CD14-positive monocyte (primary cell): ENCODE measurements around the gene ACLY. TPM values are rescaled to one million over a fixed set of nuclear protein-coding genes. Genes with fewer than 3 reads are reported as not detected.

Source experiments
- DNase-seq, 3 donors: peaks; one replicate each; pipeline ENCODE4 v3.0.0-alpha.2; 2011 to 2022
- H2AFZ ChIP-seq: 2 replicates; pipeline ENCODE4 v1.6.0; 2012; ENCODE audit warnings: mild to moderate bottlenecking, low read depth, low read length, inconsistent platforms; ENCODE audit not compliant: insufficient read depth, poor library complexity, severe bottlenecking
- H3K27ac ChIP-seq, 2 donors: 1 replicate in 1 of 2; 2 replicates in 1 of 2; pipeline ENCODE4 v1.5.1; 2012 to 2013; ENCODE audit warnings: low read length in 2 of 2, control low read depth in 1 of 2, inconsistent platforms in 1 of 2, low read depth in 1 of 2, mild to moderate bottlenecking in 1 of 2
- H3K27me3 ChIP-seq, 2 donors: one replicate each; pipeline versions ENCODE4 v1.6.0 to v1.6.1; 2011 to 2013; ENCODE audit warnings: low read length in 2 of 2; ENCODE audit not compliant: control insufficient read depth in 2 of 2, insufficient read depth in 2 of 2
- H3K36me3 ChIP-seq, 2 donors: replicated peaks in 1 of 2; 1 replicate in 1 of 2; 2 replicates in 1 of 2; pipeline versions ENCODE4 v1.5.1 to v1.6.1; 2012 to 2013; ENCODE audit warnings: low read length in 2 of 2, control low read depth in 1 of 2, inconsistent platforms in 1 of 2, mild to moderate bottlenecking in 1 of 2; ENCODE audit not compliant: insufficient read depth in 2 of 2, control insufficient read depth in 1 of 2
- H3K4me1 ChIP-seq, 2 donors: 1 replicate in 1 of 2; 2 replicates in 1 of 2; pipeline versions ENCODE4 v1.5.1 to v1.6.1; 2012 to 2013; ENCODE audit warnings: low read length in 2 of 2, control low read depth in 1 of 2, inconsistent platforms in 1 of 2, mild to moderate bottlenecking in 1 of 2, moderate library complexity in 1 of 2; ENCODE audit not compliant: insufficient read depth in 2 of 2, control insufficient read depth in 1 of 2
- H3K4me2 ChIP-seq: replicated peaks from 2 replicates; pipeline ENCODE3; 2012; ENCODE audit warnings: low read length, moderate library complexity, mild to moderate bottlenecking; ENCODE audit not compliant: poor library complexity, severe bottlenecking; ENCODE audit errors: extremely low read depth
- H3K4me3 ChIP-seq, 3 experiments: fragments of 200-600 bp in 1 of 3; sonication (generic) in 1 of 3; replicated peaks in 1 of 3; 1 replicate in 2 of 3; 2 replicates in 1 of 3; pipeline ENCODE4 v1.5.1; 2011 to 2013; ENCODE audit warnings: low read length in 3 of 3, mild to moderate bottlenecking in 3 of 3, control low read depth in 2 of 3, low read depth in 2 of 3, inconsistent platforms in 1 of 3, moderate library complexity in 1 of 3
- H3K79me2 ChIP-seq: 2 replicates; pipeline ENCODE4 v1.6.0; 2012; ENCODE audit warnings: mild to moderate bottlenecking, control low read depth, inconsistent platforms, low read length, moderate library complexity; ENCODE audit not compliant: insufficient read depth
- H3K9ac ChIP-seq: 2 replicates; pipeline ENCODE4 v1.6.0; 2017; ENCODE audit warnings: low read length, mild to moderate bottlenecking; ENCODE audit not compliant: insufficient read depth, poor library complexity, severe bottlenecking
- H3K9me3 ChIP-seq, 2 donors: replicated peaks in 1 of 2; 1 replicate in 1 of 2; 2 replicates in 1 of 2; pipeline versions ENCODE4 v1.5.1 to v1.6.1; 2012 to 2013; ENCODE audit warnings: low read length in 2 of 2, control low read depth in 1 of 2; ENCODE audit not compliant: control insufficient read depth in 1 of 2, insufficient read depth in 1 of 2
- H4K20me1 ChIP-seq: 2 replicates; pipeline ENCODE4 v1.6.0; 2012; ENCODE audit warnings: mild to moderate bottlenecking, low read length, control low read depth, moderate library complexity; ENCODE audit not compliant: insufficient read depth
- H3K27ac Mint-ChIP-seq, 7 donors: one replicate each; pipeline ENCODE4 v1.8.0; 2020; ENCODE audit warnings: mild to moderate bottlenecking in 7 of 7, mixed read lengths in 7 of 7, moderate library complexity in 6 of 7, inconsistent platforms in 2 of 7
- H3K27me3 Mint-ChIP-seq, 3 donors: one replicate each; pipeline ENCODE4 v1.8.0; 2021 to 2022; ENCODE audit warnings: low read depth in 3 of 3, mild to moderate bottlenecking in 3 of 3, mixed read lengths in 3 of 3, moderate library complexity in 3 of 3, inconsistent platforms in 1 of 3
- H3K36me3 Mint-ChIP-seq, 2 donors: one replicate each; pipeline ENCODE4 v1.8.0; 2020; ENCODE audit warnings: mixed read lengths in 2 of 2, inconsistent platforms in 1 of 2, mild to moderate bottlenecking in 1 of 2
- H3K4me1 Mint-ChIP-seq: one replicate; pipeline ENCODE4 v1.8.0; 2020; ENCODE audit warnings: mild to moderate bottlenecking, mixed read lengths
- H3K4me3 Mint-ChIP-seq, 2 donors: one replicate each; pipeline ENCODE4 v1.8.0; 2020; ENCODE audit warnings: mild to moderate bottlenecking in 2 of 2, mixed read lengths in 2 of 2, moderate library complexity in 1 of 2
- H3K9me3 Mint-ChIP-seq, 7 donors: one replicate each; pipeline ENCODE4 v1.8.0; 2020 to 2022; ENCODE audit warnings: mixed read lengths in 7 of 7, mild to moderate bottlenecking in 6 of 7, moderate library complexity in 6 of 7, inconsistent platforms in 2 of 7
- WGBS: methylation state at CpG from one replicate; pipeline ENCODE4 v1.1.5; 2013; ENCODE audit warnings: missing lambda C conversion rate; ENCODE audit not compliant: insufficient coverage; 5-methylcytosine and 5-hydroxymethylcytosine counted together
- intact Hi-C, 2 donors: fragments of 100-400 bp; cut with micrococcal nuclease; formaldehyde crosslinking; loops; one replicate each; pipeline versions ENCODE4 v1.15.0 to v1.15.1; 2023
- polyA plus RNA-seq, 3 donors: library from polyadenylated mRNA; depleted of rRNA in 1 of 3; unstranded in 2 of 3; stranded (reverse) in 1 of 3; fragments of 300-500 nt in 2 of 3; fragments of >200 nt in 1 of 3; fragmentation: Illumina TruSeq in 2 of 3; gene quantifications; 1 replicate in 2 of 3; 2 replicates in 1 of 3; pipeline ENCODE4 v1.2.3, GENCODE V29; 2012 to 2021
- TF ChIP-seq, protein P1 (sequence below): fragments of 200-600 bp; IDR thresholded peaks from one replicate; pipeline ENCODE4 v1.8.0; 2022; ENCODE audit warnings: antibody characterized with exemption, mild to moderate bottlenecking

ACLY gene
- polyA plus RNA-seq, 3 donors = 41.0 to 48.3 (median 45.1) TPM

DNA sequence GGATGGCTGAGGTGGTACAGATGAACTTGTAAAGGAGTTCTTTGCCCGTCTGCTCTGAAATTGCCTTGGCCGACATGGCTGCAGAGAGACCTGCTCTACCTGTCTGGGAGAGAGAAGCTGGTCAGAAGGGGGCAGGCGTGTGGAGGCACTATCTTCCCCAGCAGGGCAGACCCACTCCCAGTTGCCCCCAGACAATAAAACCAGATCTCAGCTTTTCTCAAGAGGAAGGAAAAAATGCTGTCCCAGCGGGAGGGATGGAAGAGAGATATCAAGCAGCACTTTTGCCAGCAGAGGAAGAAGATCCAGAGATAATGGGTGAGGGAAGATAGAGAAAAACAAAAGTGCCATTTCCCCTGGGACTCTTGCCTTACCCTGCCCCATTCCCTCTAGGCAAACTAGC lies 5.0 kb downstream of the ACLY start:
- Histone ChIP-seq H3K79me2 (peaks cover 64% of the 10 kb centered on the region), H3K4me3 (no peak overlapping the region), H3K36me3 (peaks cover 53 to 58% of the 10 kb centered on the region in 2 donors), H3K9me3 (no peaks in the 10 kb centered on the region), H3K27me3 (no peaks in the 10 kb centered on the region), H4K20me1 (peaks cover 74% of the 10 kb centered on the region), H3K9ac (no peak overlapping the region), H3K27ac (no peak overlapping the region), H2AFZ (no peak overlapping the region), H3K4me1 (peaks cover 13 to 15% of the 10 kb centered on the region in 2 donors), H3K4me2 (no peak overlapping the region)
- TF ChIP-seq, protein P1, sequence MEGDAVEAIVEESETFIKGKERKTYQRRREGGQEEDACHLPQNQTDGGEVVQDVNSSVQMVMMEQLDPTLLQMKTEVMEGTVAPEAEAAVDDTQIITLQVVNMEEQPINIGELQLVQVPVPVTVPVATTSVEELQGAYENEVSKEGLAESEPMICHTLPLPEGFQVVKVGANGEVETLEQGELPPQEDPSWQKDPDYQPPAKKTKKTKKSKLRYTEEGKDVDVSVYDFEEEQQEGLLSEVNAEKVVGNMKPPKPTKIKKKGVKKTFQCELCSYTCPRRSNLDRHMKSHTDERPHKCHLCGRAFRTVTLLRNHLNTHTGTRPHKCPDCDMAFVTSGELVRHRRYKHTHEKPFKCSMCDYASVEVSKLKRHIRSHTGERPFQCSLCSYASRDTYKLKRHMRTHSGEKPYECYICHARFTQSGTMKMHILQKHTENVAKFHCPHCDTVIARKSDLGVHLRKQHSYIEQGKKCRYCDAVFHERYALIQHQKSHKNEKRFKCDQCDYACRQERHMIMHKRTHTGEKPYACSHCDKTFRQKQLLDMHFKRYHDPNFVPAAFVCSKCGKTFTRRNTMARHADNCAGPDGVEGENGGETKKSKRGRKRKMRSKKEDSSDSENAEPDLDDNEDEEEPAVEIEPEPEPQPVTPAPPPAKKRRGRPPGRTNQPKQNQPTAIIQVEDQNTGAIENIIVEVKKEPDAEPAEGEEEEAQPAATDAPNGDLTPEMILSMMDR = no peak
- WGBS = 100% methylated on average over 1 of the region's 4 CpGs
- H3K36me3 Mint-ChIP-seq = peaks cover 54 to 63% of the 10 kb centered on the region in 2 donors
- DNase-seq = no peak
- no peak overlapping the region for H3K27ac Mint-ChIP-seq
- peaks cover 0 to 2% (median 0%) of the 10 kb centered on the region in 7 donors for H3K9me3 Mint-ChIP-seq
- peaks cover 0 to 4% (median 0%) of the 10 kb centered on the region in 3 donors for H3K27me3 Mint-ChIP-seq
- H3K4me1 Mint-ChIP-seq = peaks cover 24% of the 10 kb centered on the region
- no peak overlapping the region for H3K4me3 Mint-ChIP-seq
- intact Hi-C loops = no loop called here

DNA sequence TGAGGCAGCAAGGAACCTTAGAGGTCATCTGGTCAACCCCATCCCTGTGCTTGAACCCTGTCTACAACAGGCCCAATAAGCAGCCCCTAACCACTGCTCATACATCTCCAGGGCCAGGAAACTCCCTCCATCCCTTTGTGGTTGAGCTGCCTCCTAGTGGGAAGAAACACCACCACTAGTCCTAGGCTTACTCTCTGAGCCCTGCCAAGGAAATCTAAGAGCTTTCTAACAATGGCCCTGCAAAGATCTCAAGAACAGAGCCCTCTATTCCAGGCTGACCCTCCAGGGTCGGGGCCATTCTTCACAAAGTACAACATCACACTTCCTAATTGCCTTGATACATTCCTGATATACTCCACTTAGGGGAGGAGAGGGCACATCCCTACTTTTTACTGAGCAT lies 5.8 kb downstream of the ACLY start:
- no peak for DNase-seq
- WGBS = no CpG with 5 or more reads among the region's 1 CpG
- Histone ChIP-seq H2AFZ (no peak overlapping the region), H3K27ac (no peak overlapping the region), H4K20me1 (peaks cover 69% of the 10 kb centered on the region), H3K79me2 (peaks cover 56% of the 10 kb centered on the region), H3K4me2 (no peak overlapping the region), H3K9me3 (no peaks in the 10 kb centered on the region), H3K27me3 (no peaks in the 10 kb centered on the region), H3K36me3 (peaks cover 60 to 66% of the 10 kb centered on the region in 2 donors), H3K9ac (no peak overlapping the region), H3K4me3 (no peak overlapping the region), H3K4me1 (peaks cover 9 to 12% of the 10 kb centered on the region in 2 donors)
- intact Hi-C loops = no loop called here
- Mint-ChIP-seq H3K36me3 (peaks cover 61 to 71% of the 10 kb centered on the region in 2 donors), H3K9me3 (peaks cover 0 to 2% (median 0%) of the 10 kb centered on the region in 7 donors), H3K27me3 (peaks cover 0 to 4% (median 0%) of the 10 kb centered on the region in 3 donors), H3K4me3 (no peak overlapping the region), H3K27ac (no peak overlapping the region), H3K4me1 (peaks cover 24% of the 10 kb centered on the region)
- TF ChIP-seq, protein P1 = no peak
